ENCODE data around the gene C1GALT1. TPM values are rescaled to one million over a fixed set of nuclear protein-coding genes. Genes with fewer than 3 reads are reported as not detected.

The C1GALT1 gene
- total RNA-seq, 4 donors from 2014 or later = 22.6 to 57.5 (median 29.5) TPM

GRCh38 chr7:7228472-7228871 is 46.1 kb downstream of the C1GALT1 start:
- no peaks in the 10 kb centered on the region for H3K27me3 ChIP-seq
- DNase-seq (ENCODE audit: low spot score in 2 of 2) = no peak
- peak overlapping the region in 2 of 4 donors; percentile 21 to 49 for H3K27ac ChIP-seq
- peaks cover 0 to 9% (median 0%) of the 10 kb centered on the region in 3 donors for H3K36me3 ChIP-seq
- WGBS, 2 donors = 14 to 27% methylated on average over 2 of the region's 2 CpGs
- H3K4me3 ChIP-seq = no peak overlapping the region
- H3K9me3 ChIP-seq = peaks cover 0 to 11% (median 0%) of the 10 kb centered on the region in 4 donors
- peaks cover 0 to 15% (median 2%) of the 10 kb centered on the region in 4 donors for H3K4me1 ChIP-seq
- TF ChIP-seq POLR2A (IDR thresholded peaks at IDR 0.05) (no peak), CTCF (IDR thresholded peaks at IDR 0.05) (no peak), EP300 (IDR thresholded peaks at IDR 0.05) (no peak)

GRCh38 chr7:7228967-7229366 is 46.6 kb downstream of the C1GALT1 start:
- Histone ChIP-seq H3K4me1 (peaks cover 0 to 15% (median 2%) of the 10 kb centered on the region in 4 donors), H3K4me3 (no peak overlapping the region), H3K36me3 (peaks cover 0 to 10% (median 0%) of the 10 kb centered on the region in 3 donors), H3K27me3 (no peaks in the 10 kb centered on the region), H3K27ac (peak overlapping the region in 2 of 4 donors; percentile 21 to 49), H3K9me3 (peaks cover 0 to 11% (median 0%) of the 10 kb centered on the region in 4 donors)
- no peak for DNase-seq (ENCODE audit: low spot score in 2 of 2)
- TF ChIP-seq EP300 (IDR thresholded peaks at IDR 0.05) (no peak), CTCF (IDR thresholded peaks at IDR 0.05) (no peak), POLR2A (IDR thresholded peaks at IDR 0.05) (no peak)
- WGBS, 2 donors = 48 to 52% methylated on average over 1 of the region's 1 CpG

- Histone ChIP-seq H3K9me3 (peaks cover 0 to 11% (median 0%) of the 10 kb centered on the region in 4 donors), H3K27ac (no peak overlapping the region), H3K27me3 (no peaks in the 10 kb centered on the region), H3K4me3 (no peak overlapping the region), H3K4me1 (peaks cover 0 to 15% (median 2%) of the 10 kb centered on the region in 4 donors), H3K36me3 (peaks cover 2 to 23% (median 5%) of the 10 kb centered on the region in 3 donors)
- 93 to 97% methylated on average over 1 of the region's 1 CpG for WGBS, 2 donors
- DNase-seq (ENCODE audit: low spot score in 2 of 2) = no peak
- TF ChIP-seq EP300 (IDR thresholded peaks at IDR 0.05) = no peak
- TF ChIP-seq CTCF (IDR thresholded peaks at IDR 0.05) = no peak
- no peak for TF ChIP-seq POLR2A (IDR thresholded peaks at IDR 0.05)
Measured at GRCh38 chr7:7231000-7231399, 48.7 kb downstream of the C1GALT1 start.

GRCh38 chr7:7231865-7232264 is 49.5 kb downstream of the C1GALT1 start:
- Histone ChIP-seq H3K4me3 (no peak overlapping the region), H3K36me3 (peaks cover 2 to 30% (median 5%) of the 10 kb centered on the region in 3 donors), H3K4me1 (peaks cover 0 to 15% (median 2%) of the 10 kb centered on the region in 4 donors), H3K27ac (no peak overlapping the region), H3K9me3 (peaks cover 0 to 11% (median 0%) of the 10 kb centered on the region in 4 donors), H3K27me3 (no peaks in the 10 kb centered on the region)
- no peak for TF ChIP-seq POLR2A (IDR thresholded peaks at IDR 0.05)
- no peak for TF ChIP-seq CTCF (IDR thresholded peaks at IDR 0.05)
- TF ChIP-seq EP300 (IDR thresholded peaks at IDR 0.05) = no peak
- WGBS, 2 donors = 80 to 97% methylated on average over 3 of the region's 3 CpGs
- no peak for DNase-seq (ENCODE audit: low spot score in 2 of 2)

GRCh38 chr7:7235347-7235746 is 53.0 kb downstream of the C1GALT1 start:
- WGBS, 2 donors = 88 to 89% methylated on average over 3 of the region's 3 CpGs

More at GRCh38 chr7:7235347-7235746, 53.0 kb downstream of the C1GALT1 start:
- no peak for DNase-seq (ENCODE audit: low spot score in 2 of 2)
- Histone ChIP-seq H3K27me3 (no peaks in the 10 kb centered on the region), H3K4me1 (peaks cover 0 to 5% (median 0%) of the 10 kb centered on the region in 4 donors), H3K36me3 (peaks cover 2 to 34% (median 5%) of the 10 kb centered on the region in 3 donors), H3K9me3 (peaks cover 0 to 11% (median 0%) of the 10 kb centered on the region in 4 donors), H3K27ac (no peak overlapping the region), H3K4me3 (no peak overlapping the region)
- TF ChIP-seq EP300 (IDR thresholded peaks at IDR 0.05) (no peak), POLR2A (IDR thresholded peaks at IDR 0.05) (no peak), CTCF (IDR thresholded peaks at IDR 0.05) (no peak)

All from tibial nerve (tissue), 4 donors.